ENCODE data around the gene PAPLN.

PAPLN gene

DNA sequence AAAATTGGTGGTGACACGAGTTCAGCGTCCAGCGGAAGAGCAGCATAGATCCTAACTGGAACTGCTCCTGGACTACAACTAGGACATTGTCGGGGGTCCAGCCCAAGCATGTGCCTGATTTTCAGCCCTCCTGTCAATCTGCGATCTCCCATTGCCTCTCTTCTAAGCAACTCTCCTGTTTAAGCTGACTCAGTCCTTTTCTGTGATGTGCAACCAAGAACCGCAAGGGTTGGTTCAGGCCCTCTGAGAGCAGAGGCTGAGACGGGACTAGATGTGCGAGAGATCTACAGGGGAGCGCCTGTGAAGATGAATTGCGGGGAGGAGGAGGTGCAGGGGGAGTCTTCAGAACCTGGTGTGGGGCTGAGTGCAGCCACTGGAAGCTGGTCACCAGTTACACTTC, 3.7 kb upstream of the PAPLN start:
- DNase-seq = no peak

DNA sequence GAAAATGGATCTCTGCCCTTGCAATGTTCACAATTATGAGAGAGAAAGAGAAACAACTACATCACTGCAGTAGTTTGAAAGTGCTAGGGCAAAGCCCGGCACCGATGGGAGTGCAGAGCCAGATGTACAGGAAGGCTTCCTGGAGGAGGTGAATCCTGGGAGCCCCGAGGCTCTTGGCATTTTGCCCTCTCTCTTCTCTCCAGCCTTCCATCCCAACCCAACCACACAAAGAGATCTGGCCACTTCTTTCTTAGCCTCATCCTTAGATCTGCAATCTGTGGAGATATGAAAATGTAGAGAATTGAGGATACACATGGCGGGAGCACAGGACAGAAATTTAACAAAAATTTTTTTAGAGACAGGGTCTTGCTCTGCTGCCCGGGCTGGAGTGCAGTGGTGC, 3.3 kb upstream of the PAPLN start:
- no peak for DNase-seq

DNA sequence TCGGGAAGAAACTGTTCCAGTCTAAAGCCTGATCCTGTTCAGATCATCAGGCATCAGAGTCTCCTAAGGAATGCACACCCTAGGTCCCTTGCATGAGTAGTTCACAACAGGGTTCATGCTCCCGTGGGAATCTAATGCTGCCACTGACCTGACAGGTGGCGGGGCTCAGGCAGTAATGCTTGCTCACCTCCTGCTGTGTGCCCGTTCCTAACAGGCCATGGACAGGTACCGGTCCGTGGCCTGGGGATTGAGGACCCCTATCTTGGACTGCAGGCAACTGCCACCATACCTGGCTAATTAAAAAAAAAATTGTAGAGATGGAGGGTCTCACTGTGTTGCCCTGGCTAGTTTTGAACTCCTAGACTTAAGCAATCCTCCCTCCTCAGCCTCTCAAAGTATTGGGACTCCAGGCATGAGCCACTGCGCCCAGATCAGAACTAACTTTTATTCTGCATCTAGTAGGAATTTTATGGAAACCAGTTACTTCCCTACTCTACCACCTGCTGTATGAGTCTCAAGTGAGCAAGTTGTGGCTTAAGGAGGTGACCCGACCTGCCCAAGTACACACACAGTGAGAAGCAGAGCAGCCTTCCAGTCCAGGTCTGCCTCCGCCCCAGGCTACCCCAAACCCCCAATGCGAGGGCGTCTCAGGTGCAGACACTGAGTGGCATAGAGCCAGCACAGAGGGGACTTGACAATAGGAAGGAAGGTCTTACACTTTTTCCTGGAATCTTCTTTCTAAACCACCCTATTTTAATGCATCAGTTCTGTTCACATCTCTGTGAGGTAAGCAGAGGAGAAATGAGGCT, 2.5 kb upstream of the PAPLN start:
- no peak for DNase-seq

GRCh38 chr14:73235531-73236155, 1.7 kb upstream of the PAPLN start:
- no peak for DNase-seq

DNA sequence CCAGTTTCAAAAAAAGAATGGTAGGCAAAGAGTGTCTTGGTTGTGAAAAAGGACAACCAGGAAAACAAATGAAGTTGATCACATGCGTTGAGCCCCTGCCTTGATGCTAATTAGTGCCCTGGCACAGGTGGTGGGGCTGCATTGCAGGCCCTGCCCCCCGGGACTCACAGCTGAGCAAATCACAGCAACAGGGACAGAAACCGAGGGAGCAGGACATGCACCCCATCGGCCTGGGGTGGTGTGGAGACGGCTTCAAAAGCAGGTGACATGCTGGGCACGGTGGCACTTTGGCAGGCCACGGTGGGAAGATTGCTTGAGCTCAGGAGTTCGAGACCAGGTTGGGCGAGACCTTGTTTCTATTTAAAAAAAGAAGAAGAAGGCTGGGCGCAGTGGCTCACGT, 1.1 kb upstream of the PAPLN start:
- DNase-seq = no peak

DNA sequence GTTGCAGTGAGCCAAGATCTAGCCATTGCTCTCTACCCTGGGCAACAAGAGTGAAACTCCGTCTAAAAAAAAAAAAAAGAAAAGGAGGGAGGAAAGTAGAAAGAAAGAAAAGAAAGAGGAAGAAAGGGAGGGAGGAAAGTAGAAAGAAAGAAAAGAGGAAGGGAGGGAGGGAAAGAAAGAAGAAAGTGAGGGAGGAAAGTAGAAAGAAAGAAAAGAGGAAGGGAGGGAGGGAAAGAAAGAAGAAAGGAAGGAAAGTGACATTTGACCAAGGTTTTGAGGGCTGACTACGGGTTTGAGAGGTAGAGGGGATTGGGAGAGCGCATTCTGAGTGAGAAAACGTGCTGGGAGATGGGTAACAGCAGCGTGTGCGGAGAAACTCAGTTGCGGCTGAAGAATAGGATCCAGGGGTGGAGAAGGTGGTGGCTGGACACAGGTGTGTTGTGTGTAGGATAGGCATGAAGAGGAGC, 521 bp upstream of the PAPLN start:
- DNase-seq = no peak

GRCh38 chr14:73237786-73238423, 599 bp downstream of the PAPLN start:
- no peak for DNase-seq

- DNase-seq = no peak
Measured at GRCh38 chr14:73238424-73238852, 1.1 kb downstream of the PAPLN start.

- no peak for DNase-seq
Measured at GRCh38 chr14:73238941-73239340, 1.6 kb downstream of the PAPLN start.

GRCh38 chr14:73239393-73240241, 2.3 kb downstream of the PAPLN start:
- no peak for DNase-seq

DNA sequence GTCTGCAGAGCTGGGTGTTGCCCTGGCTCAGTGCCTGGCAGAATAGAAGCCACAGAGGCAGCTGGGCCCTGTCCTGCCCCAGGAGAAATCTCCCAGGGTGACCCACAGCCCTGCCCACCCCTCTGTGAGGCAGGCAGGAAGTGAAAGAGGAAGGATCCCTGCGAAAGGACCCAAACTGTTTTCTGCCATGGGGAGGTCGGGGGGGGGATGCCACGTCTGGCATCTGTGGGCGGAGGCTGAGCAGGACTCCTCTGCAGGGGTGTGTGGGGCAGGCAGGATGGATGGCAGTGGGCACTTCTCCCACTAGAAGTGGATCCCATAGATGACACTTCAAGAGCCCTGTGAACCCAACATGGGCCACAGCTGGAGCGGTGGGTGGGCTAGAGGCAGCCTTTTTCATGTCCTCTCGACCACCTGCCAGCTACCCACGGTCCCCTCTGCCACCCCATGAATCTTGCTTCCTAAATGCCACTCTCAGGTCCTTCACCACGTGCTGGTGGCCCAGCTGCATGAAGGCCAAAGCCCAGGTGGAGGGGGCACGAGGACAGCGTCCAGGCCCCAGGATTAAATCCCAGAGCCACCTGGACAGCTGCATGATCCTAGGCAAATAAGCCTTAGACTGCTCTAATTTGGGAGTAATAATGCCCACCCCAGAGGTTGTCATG, 3.6 kb downstream of the PAPLN start:
- no peak for DNase-seq

DNA sequence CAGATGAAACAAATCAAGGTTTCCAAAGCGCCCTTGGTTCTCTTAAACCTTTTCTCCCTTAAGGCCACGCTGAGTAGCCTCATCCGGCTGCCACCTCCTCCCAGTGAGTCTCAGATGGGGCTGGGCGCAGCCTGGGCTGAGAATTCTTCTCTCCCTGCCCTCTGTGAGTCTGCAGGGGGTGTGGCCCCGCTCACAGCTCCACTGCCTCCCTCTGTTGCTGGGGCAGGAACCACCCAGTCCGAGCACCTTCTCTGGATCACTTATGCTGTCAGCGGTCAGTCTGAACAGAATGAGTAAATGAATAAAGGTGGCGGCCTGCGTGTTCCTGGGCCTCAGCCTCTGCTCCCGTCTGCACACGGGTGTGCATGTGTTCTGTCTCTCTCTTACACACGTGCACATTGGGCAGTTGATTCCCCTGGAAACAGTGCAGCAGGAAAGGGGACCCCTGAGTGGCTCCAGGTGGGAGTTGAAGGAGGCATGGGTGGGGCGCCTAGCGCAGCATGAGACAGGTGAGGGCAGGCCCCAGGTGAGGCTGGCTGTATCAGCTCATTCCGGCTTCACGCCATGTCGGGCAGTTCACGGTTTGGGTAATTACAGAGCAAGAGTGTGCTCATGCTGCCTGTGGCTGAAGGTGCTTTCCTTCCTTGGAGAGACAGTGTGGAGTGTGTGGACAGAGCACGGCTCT, 4.3 kb downstream of the PAPLN start:
- no peak for DNase-seq

DNA sequence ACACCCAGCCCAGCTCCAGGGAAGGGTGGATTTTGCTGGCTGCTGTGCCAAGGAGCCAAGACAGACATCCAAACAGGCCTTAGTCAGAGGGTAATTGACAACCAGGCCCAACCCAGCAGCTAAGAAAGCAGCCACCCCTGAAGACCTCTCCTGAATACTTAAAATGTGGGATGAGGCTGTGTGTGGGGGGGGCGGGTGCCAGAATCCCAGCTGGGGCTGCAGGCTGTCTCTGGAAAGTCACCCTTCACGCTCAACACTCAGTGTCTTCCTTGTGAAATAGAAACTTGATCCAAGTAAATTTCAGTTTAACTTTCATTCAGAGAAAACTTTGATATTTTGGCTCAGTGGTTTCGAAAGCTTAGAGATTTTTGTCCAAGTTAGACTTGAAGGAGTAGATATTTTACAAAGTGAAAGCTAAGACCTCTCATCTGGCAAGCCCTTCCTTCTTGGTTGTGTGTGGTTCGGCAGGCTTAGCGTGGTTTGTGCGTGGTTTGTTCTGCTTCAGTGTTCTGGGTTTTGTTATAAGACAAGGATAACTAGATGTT, 5.1 kb downstream of the PAPLN start:
- no peak for DNase-seq

GRCh38 chr14:73243341-73243740, 6.0 kb downstream of the PAPLN start:
- DNase-seq = no peak

DNA sequence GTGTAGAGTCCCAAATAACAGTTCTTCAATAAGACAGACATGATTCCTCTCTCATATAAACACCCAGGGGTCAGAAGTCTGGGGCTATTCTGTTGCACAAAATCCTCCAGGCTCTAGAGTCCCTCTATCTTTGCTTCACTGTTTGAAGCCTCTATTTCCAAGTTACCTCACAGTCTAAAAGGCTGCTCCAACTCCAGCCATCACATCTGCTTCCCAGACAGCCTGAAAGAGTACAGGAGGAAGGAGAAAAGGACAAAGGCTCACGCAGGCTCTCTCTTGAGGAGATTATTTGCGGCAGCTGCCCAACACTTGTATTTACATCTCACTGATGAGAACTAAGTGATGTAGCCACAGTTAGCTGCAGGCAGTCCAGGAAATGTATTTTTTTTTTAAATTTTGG, 6.4 kb downstream of the PAPLN start:
- DNase-seq = no peak

DNA sequence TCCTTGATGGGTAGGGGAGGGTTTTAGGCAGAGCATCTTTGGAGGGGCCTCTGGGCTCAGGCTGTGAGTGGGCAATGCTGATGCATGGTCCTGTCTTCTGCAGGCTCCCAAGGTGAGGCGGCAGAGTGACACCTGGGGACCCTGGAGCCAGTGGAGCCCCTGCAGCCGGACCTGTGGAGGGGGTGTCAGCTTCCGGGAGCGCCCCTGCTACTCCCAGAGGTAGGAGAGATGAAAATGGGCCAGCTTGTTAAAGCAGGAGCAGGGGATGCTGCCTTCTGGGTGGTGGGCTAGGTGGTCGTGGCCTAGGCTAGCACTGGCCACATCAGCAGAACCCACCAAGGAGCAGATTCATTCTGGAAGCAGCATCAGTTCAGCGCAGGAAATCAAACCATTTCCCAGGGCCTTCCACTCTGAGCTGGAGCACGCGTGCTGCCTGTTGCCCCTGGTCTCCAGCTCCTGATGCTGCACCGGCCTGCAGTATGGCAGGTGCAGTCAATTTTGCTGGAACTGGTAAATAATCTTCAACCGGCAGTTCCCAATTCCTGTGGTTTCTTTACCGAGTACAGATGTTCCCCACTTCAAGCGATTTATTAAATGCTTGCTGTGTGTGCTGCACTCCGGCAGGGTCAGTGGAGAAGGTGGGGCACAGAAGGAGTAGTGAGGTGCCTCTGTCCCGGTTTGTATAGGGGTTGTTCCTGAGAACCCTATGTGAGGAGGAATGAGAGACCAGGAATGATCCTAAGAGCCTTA, 7.4 kb downstream of the PAPLN start:
- DNase-seq = no peak

DNA sequence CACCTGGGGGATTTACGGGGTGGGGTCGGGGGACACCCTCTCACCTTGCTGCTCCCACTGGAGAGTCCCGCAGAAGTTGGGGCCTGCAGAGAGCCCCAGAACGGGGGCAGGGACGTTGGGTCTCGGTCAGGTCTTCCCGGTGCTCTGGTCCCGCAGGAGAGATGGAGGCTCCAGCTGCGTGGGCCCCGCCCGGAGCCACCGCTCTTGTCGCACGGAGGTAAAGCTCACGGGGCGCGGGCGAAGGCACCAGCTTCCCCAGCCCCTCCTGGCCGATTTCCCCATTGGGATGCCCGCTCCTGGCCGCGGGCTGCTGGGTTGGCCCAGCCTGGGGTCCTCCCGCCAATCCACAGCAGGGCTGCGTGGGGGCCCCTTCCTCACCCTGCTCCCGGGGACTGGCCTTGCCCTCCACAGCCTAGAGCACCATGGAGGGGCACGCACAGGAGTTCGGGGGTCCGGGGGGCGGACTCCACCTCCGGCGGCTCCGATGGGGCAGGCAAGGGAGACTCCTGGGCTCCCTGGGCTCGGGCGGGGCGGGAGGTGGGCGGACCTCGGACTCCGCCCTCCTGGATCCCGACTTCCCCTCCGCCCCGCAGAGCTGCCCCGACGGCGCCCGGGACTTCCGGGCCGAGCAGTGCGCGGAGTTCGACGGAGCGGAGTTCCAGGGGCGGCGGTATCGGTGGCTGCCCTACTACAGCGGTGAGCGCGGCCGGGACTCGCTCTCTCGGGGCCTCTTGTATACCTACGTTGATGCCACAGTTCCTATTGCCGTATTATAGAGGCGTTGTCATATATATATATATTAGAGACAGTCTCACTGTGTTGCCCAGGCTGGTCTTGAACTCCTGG, 8.4 kb downstream of the PAPLN start:
- no peak for DNase-seq

GRCh38 chr14:73246387-73247150, 9.3 kb downstream of the PAPLN start:
- no peak for DNase-seq
